ENCODE data around the gene ATF7. TPM values are rescaled to one million over a fixed set of nuclear protein-coding genes. Genes with fewer than 3 reads are reported as not detected.

ATF7 gene
- total RNA-seq, 1 donor: 17.4 TPM

DNA sequence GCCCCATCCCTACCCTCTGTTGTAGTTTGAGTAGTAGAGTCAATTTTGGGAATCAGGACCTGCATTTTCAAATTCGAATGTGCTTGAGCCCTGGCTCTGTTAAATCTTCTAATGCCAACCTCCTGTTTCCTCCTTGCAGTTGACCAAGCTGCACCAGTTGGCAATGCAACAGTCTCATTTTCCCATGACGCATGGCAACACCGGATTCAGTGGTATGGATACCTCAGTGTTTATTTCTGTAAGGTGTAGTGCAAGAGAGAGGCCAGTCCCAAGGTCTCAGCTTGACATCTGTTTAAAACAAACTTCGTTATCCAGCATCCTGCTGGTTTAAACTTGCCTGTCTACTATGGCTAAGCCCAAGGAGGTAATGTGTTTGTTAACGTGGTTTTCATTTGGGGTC, 159.1 kb downstream of the ATF7 start:
- H3K27ac ChIP-seq (ENCODE audit: low read depth, low read length): no peak overlapping the region
- H3K79me2 ChIP-seq (ENCODE audit: insufficient read depth, low read length): peaks cover 89% of the 10 kb centered on the region
- TF ChIP-seq, protein P1, sequence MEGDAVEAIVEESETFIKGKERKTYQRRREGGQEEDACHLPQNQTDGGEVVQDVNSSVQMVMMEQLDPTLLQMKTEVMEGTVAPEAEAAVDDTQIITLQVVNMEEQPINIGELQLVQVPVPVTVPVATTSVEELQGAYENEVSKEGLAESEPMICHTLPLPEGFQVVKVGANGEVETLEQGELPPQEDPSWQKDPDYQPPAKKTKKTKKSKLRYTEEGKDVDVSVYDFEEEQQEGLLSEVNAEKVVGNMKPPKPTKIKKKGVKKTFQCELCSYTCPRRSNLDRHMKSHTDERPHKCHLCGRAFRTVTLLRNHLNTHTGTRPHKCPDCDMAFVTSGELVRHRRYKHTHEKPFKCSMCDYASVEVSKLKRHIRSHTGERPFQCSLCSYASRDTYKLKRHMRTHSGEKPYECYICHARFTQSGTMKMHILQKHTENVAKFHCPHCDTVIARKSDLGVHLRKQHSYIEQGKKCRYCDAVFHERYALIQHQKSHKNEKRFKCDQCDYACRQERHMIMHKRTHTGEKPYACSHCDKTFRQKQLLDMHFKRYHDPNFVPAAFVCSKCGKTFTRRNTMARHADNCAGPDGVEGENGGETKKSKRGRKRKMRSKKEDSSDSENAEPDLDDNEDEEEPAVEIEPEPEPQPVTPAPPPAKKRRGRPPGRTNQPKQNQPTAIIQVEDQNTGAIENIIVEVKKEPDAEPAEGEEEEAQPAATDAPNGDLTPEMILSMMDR (IDR thresholded peaks at IDR 0.05; ENCODE audit: extremely low read depth, low read depth, low read length): no peak
- no peak overlapping the region for H3K4me3 ChIP-seq (ENCODE audit: insufficient read depth, low read length)
- H3K27me3 ChIP-seq (ENCODE audit: insufficient read depth, low read length): no peaks in the 10 kb centered on the region
- peaks cover 7% of the 10 kb centered on the region for H3K4me1 ChIP-seq (ENCODE audit: insufficient read depth, low read length)
- no peak for DNase-seq (ENCODE audit: insufficient read length, low spot score, missing footprints)
- H3K9me3 ChIP-seq (ENCODE audit: low read depth, low read length): no peaks in the 10 kb centered on the region
- no peak overlapping the region for H3K4me2 ChIP-seq (ENCODE audit: insufficient read depth, low read length)
- peaks cover 98% of the 10 kb centered on the region for H3K36me3 ChIP-seq (ENCODE audit: insufficient read depth, low read length)
- no peak overlapping the region for H2AFZ ChIP-seq (ENCODE audit: low read length)
- H4K20me1 ChIP-seq (ENCODE audit: insufficient read depth, low read length): peaks cover 55% of the 10 kb centered on the region

DNA sequence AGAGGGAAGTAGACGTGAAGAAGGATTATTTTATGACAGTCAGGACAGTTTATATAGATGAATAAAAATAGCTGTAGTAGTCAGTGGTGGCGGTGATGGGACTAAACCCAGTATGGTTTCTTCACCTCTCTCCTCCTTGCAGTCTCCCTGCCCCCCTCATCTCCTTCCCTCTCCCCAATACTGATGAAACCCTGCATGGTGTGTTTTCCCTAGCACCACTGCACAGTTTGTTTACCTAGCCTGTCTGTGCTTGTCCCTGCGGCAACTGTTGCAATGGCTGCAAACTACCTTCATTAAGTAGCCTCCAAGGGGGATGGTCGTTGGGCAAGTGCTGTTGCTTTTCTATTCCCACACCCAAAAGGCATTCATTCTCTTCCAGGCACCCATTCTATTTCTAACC, 159.5 kb downstream of the ATF7 start:
- H2AFZ ChIP-seq (ENCODE audit: low read length): no peak overlapping the region
- no peak overlapping the region for H3K4me3 ChIP-seq (ENCODE audit: insufficient read depth, low read length)
- peaks cover 2% of the 10 kb centered on the region for H3K4me1 ChIP-seq (ENCODE audit: insufficient read depth, low read length)
- H3K27me3 ChIP-seq (ENCODE audit: insufficient read depth, low read length): no peaks in the 10 kb centered on the region
- no peak overlapping the region for H3K27ac ChIP-seq (ENCODE audit: low read depth, low read length)
- no peak for DNase-seq (ENCODE audit: insufficient read length, low spot score, missing footprints)
- no peaks in the 10 kb centered on the region for H3K9me3 ChIP-seq (ENCODE audit: low read depth, low read length)
- H4K20me1 ChIP-seq (ENCODE audit: insufficient read depth, low read length): peaks cover 52% of the 10 kb centered on the region
- TF ChIP-seq, protein P1 (IDR thresholded peaks at IDR 0.05; ENCODE audit: extremely low read depth, low read depth, low read length): no peak
- no peak overlapping the region for H3K4me2 ChIP-seq (ENCODE audit: insufficient read depth, low read length)
- peaks cover 89% of the 10 kb centered on the region for H3K79me2 ChIP-seq (ENCODE audit: insufficient read depth, low read length)
- peaks cover 98% of the 10 kb centered on the region for H3K36me3 ChIP-seq (ENCODE audit: insufficient read depth, low read length)

DNA sequence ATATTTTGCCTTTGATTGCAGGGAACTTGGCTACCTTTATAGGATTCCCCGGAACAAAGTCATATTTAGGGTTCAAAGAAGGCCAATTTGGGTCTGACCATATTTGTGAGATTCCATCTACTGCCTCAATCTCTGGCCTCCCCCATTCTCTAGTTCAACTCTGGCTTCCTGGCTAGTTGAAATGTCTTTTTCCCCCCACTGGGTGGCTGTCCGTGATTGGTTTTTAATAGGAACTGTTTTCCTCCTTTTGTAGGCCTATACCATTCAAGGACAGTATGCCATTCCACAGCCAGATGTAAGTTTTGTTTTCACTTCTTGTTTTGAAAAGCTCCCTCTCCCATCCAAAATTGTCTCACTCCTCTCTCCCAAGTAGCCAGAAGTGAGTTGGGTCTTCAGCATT, 160.5 kb downstream of the ATF7 start:
- Histone ChIP-seq H3K4me2 (ENCODE audit: insufficient read depth, low read length) (no peak overlapping the region), H3K9me3 (ENCODE audit: low read depth, low read length) (no peaks in the 10 kb centered on the region), H3K79me2 (ENCODE audit: insufficient read depth, low read length) (peaks cover 91% of the 10 kb centered on the region), H4K20me1 (ENCODE audit: insufficient read depth, low read length) (peaks cover 54% of the 10 kb centered on the region), H3K27me3 (ENCODE audit: insufficient read depth, low read length) (no peaks in the 10 kb centered on the region), H3K4me1 (ENCODE audit: insufficient read depth, low read length) (no peaks in the 10 kb centered on the region), H3K36me3 (ENCODE audit: insufficient read depth, low read length) (peaks cover 99% of the 10 kb centered on the region), H3K4me3 (ENCODE audit: insufficient read depth, low read length) (no peak overlapping the region), H3K27ac (ENCODE audit: low read depth, low read length) (no peak overlapping the region), H2AFZ (ENCODE audit: low read length) (no peak overlapping the region)
- TF ChIP-seq, protein P1 (IDR thresholded peaks at IDR 0.05; ENCODE audit: extremely low read depth, low read depth, low read length): peak; percentile 11
- no peak for DNase-seq (ENCODE audit: insufficient read length, low spot score, missing footprints)

DNA sequence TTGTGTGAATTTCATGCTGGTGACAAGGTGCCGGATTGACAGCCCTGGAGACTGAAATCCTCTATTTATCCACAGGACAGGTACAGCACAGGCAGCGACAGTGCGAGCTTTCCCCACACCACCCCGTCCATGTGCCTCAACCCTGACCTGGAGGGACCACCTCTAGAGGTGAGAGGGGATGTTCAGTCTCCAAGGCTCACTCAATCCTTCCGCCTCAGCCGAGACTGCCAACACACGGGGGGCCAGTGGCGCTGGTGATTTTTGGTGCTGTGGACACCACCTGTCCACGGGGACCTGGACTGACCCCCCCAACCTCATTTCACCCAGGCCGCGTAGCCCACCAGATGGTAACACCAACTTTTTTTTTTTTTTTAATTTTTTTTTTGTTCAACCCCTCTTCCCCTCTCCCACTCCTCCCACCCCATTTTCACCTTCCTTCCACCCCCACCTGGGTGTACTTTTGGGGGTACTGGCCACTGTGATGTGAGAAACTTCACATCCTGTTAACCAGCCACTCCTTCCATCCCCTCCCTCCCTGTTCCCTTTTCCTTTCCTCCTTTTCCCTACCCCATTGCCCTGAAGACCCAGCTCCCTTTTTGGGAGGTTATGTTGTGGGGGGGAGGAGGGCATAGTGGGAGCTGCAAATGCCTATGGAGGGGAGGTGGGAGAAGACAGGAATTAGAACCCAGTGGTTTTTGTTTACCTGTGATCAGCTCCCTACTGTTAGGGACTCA, 161.3 kb downstream of the ATF7 start:
- Histone ChIP-seq H3K27me3 (ENCODE audit: insufficient read depth, low read length) (no peaks in the 10 kb centered on the region), H3K79me2 (ENCODE audit: insufficient read depth, low read length) (peaks cover 93% of the 10 kb centered on the region), H3K4me2 (ENCODE audit: insufficient read depth, low read length) (no peak overlapping the region), H3K36me3 (ENCODE audit: insufficient read depth, low read length) (peaks cover 99% of the 10 kb centered on the region), H3K27ac (ENCODE audit: low read depth, low read length) (peak overlapping the region; percentile 15), H3K4me3 (ENCODE audit: insufficient read depth, low read length) (no peak overlapping the region), H4K20me1 (ENCODE audit: insufficient read depth, low read length) (peaks cover 53% of the 10 kb centered on the region), H3K9me3 (ENCODE audit: low read depth, low read length) (no peaks in the 10 kb centered on the region), H3K4me1 (ENCODE audit: insufficient read depth, low read length) (no peaks in the 10 kb centered on the region), H2AFZ (ENCODE audit: low read length) (no peak overlapping the region)
- TF ChIP-seq, protein P1 (IDR thresholded peaks at IDR 0.05; ENCODE audit: extremely low read depth, low read depth, low read length): no peak
- no peak for DNase-seq (ENCODE audit: insufficient read length, low spot score, missing footprints)
